ENCODE measurements around the gene INTS11. TPM values are rescaled to one million over a fixed set of nuclear protein-coding genes. Genes with fewer than 3 reads are reported as not detected.

INTS11 gene
- total and polyA plus RNA-seq, 2 of the 13 experiments (the other 11 are each of a cell fraction or from before 2014, with no cell fraction given) = 52.8 to 94.8 TPM

DNA sequence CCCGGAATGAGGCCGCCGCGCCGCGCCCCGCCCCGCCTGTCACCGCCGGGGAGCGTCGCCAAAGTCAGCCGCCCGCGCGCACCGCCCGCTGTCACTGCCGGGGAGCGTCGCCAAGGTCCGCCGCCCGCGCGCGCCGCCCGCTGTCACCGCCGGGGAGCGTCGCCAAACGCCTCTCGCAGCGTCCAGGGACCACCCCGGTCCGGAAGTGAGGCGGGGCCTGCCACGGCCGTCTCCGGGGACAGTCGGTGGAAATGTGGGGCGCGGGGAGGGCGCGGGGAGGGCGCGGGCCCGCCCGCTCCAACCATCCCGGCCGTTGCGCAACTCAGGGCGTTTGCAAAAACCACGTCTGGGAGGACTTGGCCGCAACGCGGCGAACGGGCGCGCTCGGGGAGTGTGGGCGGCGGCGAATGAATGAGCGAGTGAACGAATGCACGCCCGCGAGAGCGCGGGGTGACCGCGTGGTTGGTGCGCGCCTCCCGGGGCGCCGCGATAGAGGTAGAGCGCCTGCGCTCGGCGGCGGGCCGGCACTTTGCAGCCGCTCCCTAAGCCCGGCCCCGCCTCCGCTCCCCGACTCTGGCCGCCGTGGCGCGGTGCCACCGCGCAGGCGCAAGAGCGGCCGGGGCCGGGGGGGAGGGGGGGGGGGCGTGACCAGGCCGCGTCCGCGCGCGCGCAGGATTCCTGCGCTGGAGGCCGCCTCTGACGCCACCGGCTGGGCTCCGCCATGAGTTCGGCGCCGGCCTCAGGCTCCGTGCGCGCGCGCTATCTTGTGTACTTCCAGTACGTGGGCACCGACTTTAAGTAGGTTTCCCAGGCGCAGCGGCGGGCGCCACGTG, 16.3 kb downstream of the INTS11 start, which contains the start of the genes ACAP3 and PUSL1 (continued):
- TF ChIP-seq ZMAT3 (CRISPR knock-in tag; conservative IDR thresholded peaks at IDR 0.05) = 0 out of 2 replicates have a peak, but pooled peaks have one; percentile 37
- peak; percentile 14; the same call in 1 of the 2 replicates for TF ChIP-seq ZNF629 (CRISPR knock-in tag; conservative IDR thresholded peaks at IDR 0.05)
- no peak for TF ChIP-seq ZNF230 (CRISPR knock-in tag; IDR thresholded peaks at IDR 0.05)
- no peak for TF ChIP-seq THYN1 (CRISPR knock-in tag; IDR thresholded peaks at IDR 0.05; ENCODE audit: borderline replicate concordance, low read depth)
- no peak for TF ChIP-seq CAMTA2 (CRISPR knock-in tag; IDR thresholded peaks at IDR 0.05; ENCODE audit: borderline replicate concordance)
- peak; percentile 22; the same call in 1 of the 2 replicates for TF ChIP-seq HNF4A (CRISPR knock-in tag; IDR thresholded peaks at IDR 0.05)
- no peak for TF ChIP-seq SOX13 (IDR thresholded peaks at IDR 0.05)
- 0 out of 4 replicates have a peak, but pooled peaks of 1 of the 2 experiments have one; percentile 2 for TF ChIP-seq SOX13 (CRISPR knock-in tag; conservative IDR thresholded peaks at IDR 0.05 in 1 of 2, IDR thresholded peaks at IDR 0.05 in 1 of 2)
- TF ChIP-seq ZNF550 (CRISPR knock-in tag; IDR thresholded peaks at IDR 0.05; ENCODE audit: borderline replicate concordance) = no peak
- peak; percentile 61; the same call in 1 of the 2 replicates for TF ChIP-seq MEIS1 (CRISPR knock-in tag; IDR thresholded peaks at IDR 0.05; ENCODE audit: borderline replicate concordance)
- TF ChIP-seq, protein P1, sequence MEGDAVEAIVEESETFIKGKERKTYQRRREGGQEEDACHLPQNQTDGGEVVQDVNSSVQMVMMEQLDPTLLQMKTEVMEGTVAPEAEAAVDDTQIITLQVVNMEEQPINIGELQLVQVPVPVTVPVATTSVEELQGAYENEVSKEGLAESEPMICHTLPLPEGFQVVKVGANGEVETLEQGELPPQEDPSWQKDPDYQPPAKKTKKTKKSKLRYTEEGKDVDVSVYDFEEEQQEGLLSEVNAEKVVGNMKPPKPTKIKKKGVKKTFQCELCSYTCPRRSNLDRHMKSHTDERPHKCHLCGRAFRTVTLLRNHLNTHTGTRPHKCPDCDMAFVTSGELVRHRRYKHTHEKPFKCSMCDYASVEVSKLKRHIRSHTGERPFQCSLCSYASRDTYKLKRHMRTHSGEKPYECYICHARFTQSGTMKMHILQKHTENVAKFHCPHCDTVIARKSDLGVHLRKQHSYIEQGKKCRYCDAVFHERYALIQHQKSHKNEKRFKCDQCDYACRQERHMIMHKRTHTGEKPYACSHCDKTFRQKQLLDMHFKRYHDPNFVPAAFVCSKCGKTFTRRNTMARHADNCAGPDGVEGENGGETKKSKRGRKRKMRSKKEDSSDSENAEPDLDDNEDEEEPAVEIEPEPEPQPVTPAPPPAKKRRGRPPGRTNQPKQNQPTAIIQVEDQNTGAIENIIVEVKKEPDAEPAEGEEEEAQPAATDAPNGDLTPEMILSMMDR (CRISPR knock-in tag; IDR thresholded peaks at IDR 0.05) = peak; percentile 33; the same call in 1 of the 2 replicates
- TF ChIP-seq, protein P2, sequence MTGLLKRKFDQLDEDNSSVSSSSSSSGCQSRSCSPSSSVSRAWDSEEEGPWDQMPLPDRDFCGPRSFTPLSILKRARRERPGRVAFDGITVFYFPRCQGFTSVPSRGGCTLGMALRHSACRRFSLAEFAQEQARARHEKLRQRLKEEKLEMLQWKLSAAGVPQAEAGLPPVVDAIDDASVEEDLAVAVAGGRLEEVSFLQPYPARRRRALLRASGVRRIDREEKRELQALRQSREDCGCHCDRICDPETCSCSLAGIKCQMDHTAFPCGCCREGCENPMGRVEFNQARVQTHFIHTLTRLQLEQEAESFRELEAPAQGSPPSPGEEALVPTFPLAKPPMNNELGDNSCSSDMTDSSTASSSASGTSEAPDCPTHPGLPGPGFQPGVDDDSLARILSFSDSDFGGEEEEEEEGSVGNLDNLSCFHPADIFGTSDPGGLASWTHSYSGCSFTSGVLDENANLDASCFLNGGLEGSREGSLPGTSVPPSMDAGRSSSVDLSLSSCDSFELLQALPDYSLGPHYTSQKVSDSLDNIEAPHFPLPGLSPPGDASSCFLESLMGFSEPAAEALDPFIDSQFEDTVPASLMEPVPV (CRISPR knock-in tag; IDR thresholded peaks at IDR 0.05) = peak; percentile 51; the same call in 1 of the 2 replicates
- TF ChIP-seq, protein P3, sequence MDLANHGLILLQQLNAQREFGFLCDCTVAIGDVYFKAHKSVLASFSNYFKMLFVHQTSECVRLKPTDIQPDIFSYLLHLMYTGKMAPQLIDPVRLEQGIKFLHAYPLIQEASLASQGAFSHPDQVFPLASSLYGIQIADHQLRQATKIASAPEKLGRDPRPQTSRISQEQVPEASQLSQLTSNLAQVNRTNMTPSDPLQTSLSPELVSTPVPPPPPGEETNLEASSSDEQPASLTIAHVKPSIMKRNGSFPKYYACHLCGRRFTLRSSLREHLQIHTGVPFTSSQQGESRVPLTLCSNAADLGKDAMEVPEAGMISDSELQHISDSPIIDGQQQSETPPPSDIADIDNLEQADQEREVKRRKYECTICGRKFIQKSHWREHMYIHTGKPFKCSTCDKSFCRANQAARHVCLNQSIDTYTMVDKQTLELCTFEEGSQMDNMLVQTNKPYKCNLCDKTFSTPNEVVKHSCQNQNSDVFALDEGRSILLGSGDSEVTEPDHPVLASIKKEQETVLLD (CRISPR knock-in tag; IDR thresholded peaks at IDR 0.05; ENCODE audit: low read depth) = peak; percentile 97
- TF ChIP-seq ESRRA (CRISPR knock-in tag; IDR thresholded peaks at IDR 0.05; ENCODE audit: low read depth) = no peak
- TF ChIP-seq ZNF577 (CRISPR knock-in tag; IDR thresholded peaks at IDR 0.05; ENCODE audit: borderline replicate concordance, low read depth) = no peak
- 0 out of 2 replicates have a peak, but pooled peaks have one; percentile 45 for TF ChIP-seq ZNF12 (CRISPR knock-in tag; IDR thresholded peaks at IDR 0.05)
- no peak; the same call in 1 of the 2 replicates for TF ChIP-seq GPN1 (CRISPR knock-in tag; IDR thresholded peaks at IDR 0.05; ENCODE audit: borderline replicate concordance)
- peak; percentile 61; the same call in 1 of the 2 replicates for TF ChIP-seq RXRA (CRISPR knock-in tag; IDR thresholded peaks at IDR 0.05)
- peak; percentile 57; the same call in 1 of the 2 replicates for TF ChIP-seq KDM2A (CRISPR knock-in tag; IDR thresholded peaks at IDR 0.05; ENCODE audit: borderline replicate concordance, low read depth)
- peak; percentile 79 for TF ChIP-seq ZNF589 (CRISPR knock-in tag; conservative IDR thresholded peaks at IDR 0.05)
- TF ChIP-seq ZNF10 (CRISPR knock-in tag; IDR thresholded peaks at IDR 0.05; ENCODE audit: borderline replicate concordance, low read depth) = no peak
- TF ChIP-seq SRSF9 (IDR thresholded peaks at IDR 0.05; ENCODE audit: borderline replicate concordance, insufficient read depth, low read depth, low read length, poor library complexity, severe bottlenecking) = no peak
- TF ChIP-seq ZFP1 (CRISPR knock-in tag; IDR thresholded peaks at IDR 0.05) = no peak
- no peak for TF ChIP-seq ZNF205 (CRISPR knock-in tag; IDR thresholded peaks at IDR 0.05)
- no peak for TF ChIP-seq ZNF562 (CRISPR knock-in tag; IDR thresholded peaks at IDR 0.05; ENCODE audit: borderline replicate concordance)
